A549 treated with GW870086 at 1 μM for 4 hours (cell line): ENCODE measurements around the gene JCHAIN. TPM values are rescaled to one million over a fixed set of nuclear protein-coding genes. Genes with fewer than 3 reads are reported as not detected.

ENCODE experiments used
- total RNA-seq: library from RNA; stranded (reverse); fragments of 200-300 nt; extraction: Qiagen RNA extraction; gene quantifications from 5 replicates; pipeline ENCODE4 v1.2.3, GENCODE V29; 2022; ENCODE audit warnings: low read depth

The JCHAIN gene
- total RNA-seq = 0.13 to 0.66 TPM in 2 of 5 replicates, not detected in the others

GRCh38 chr4:70666369-70666768, at the start of gene JCHAIN:
Gene JCHAIN, minus strand, starts transcription at chr4:70666508. Its CDS starts 18 bp downstream, at chr4:70666490.

GRCh38 chr4:70687821-70688794, 21.8 kb upstream of the JCHAIN start, which contains the start of gene UTP3:
Gene UTP3, plus strand, starts transcription at chr4:70688532. Its CDS starts 146 bp downstream, at chr4:70688678.

GRCh38 chr4:70628444-70628843, 37.9 kb downstream of the JCHAIN start, which contains the start of gene ENAM:
Gene ENAM, plus strand, starts transcription at chr4:70628744. Its CDS starts 757 bp downstream, at chr4:70629501.

Other genes starting within 250 kb of the JCHAIN start
- gene MUC7, start 194.3 kb downstream of the JCHAIN start, total RNA-seq = not detected in 5 replicates
- not detected in 5 replicates for gene AMTN, start 147.9 kb downstream of the JCHAIN start, total RNA-seq
- not detected in 5 replicates for gene AMBN, start 74.3 kb downstream of the JCHAIN start, total RNA-seq
- not detected in 5 replicates for gene ENAM, start 37.8 kb downstream of the JCHAIN start, total RNA-seq
- gene UTP3, start 22.0 kb upstream of the JCHAIN start, total RNA-seq = 34.6 to 43.0 TPM (median 36.8 TPM) in 5 replicates
- gene RUFY3, start 55.5 kb upstream of the JCHAIN start, total RNA-seq = 6.3 to 7.3 TPM (median 7.0 TPM) in 5 replicates
- 75.6 to 81.3 TPM (median 78.5 TPM) in 5 replicates for gene GRSF1, start 173.4 kb upstream of the JCHAIN start, total RNA-seq
- gene MOB1B, start 235.9 kb upstream of the JCHAIN start, total RNA-seq = 3.6 to 7.5 TPM (median 6.3 TPM) in 5 replicates